ENCODE data around the gene WFDC5.

The WFDC5 gene

GRCh38 chr20:45128099-45128498 lies 13.1 kb upstream of the WFDC5 start:
- TF ChIP-seq CTCF (IDR thresholded peaks at IDR 0.05): no peak
- no peak for TF ChIP-seq ZFX (IDR thresholded peaks at IDR 0.05; ENCODE audit: borderline replicate concordance)
- no peak overlapping the region for H3K27ac ChIP-seq

- TF ChIP-seq ZFX (IDR thresholded peaks at IDR 0.05; ENCODE audit: borderline replicate concordance): no peak
- TF ChIP-seq CTCF (IDR thresholded peaks at IDR 0.05): no peak
- no peak within 1 kb of the TSS for H3K27ac ChIP-seq
Measured at GRCh38 chr20:45124365-45124764, 9.4 kb upstream of the WFDC5 start, which contains the start of gene WFDC12. WFDC12 (minus strand) TSS chr20:45124465; CDS start chr20:45124447, 18 bp downstream.

- TF ChIP-seq CTCF (IDR thresholded peaks at IDR 0.05) (no peak), ZFX (IDR thresholded peaks at IDR 0.05; ENCODE audit: borderline replicate concordance) (no peak)
- H3K27ac ChIP-seq: no peak overlapping the region
Measured at GRCh38 chr20:45121388-45121787, 6.4 kb upstream of the WFDC5 start.

- TF ChIP-seq CTCF (IDR thresholded peaks at IDR 0.05) (no peak), ZFX (IDR thresholded peaks at IDR 0.05; ENCODE audit: borderline replicate concordance) (no peak)
- no peak overlapping the region for H3K27ac ChIP-seq
Measured at GRCh38 chr20:45119556-45120266, 4.7 kb upstream of the WFDC5 start.

GRCh38 chr20:45118028-45118427 lies 3.1 kb upstream of the WFDC5 start:
- no peak overlapping the region for H3K27ac ChIP-seq
- no peak; the same call in 1 of the 2 replicates for TF ChIP-seq CTCF (IDR thresholded peaks at IDR 0.05)
- no peak for TF ChIP-seq ZFX (IDR thresholded peaks at IDR 0.05; ENCODE audit: borderline replicate concordance)

GRCh38 chr20:45117581-45117980 lies 2.6 kb upstream of the WFDC5 start:
- TF ChIP-seq ZFX (IDR thresholded peaks at IDR 0.05; ENCODE audit: borderline replicate concordance) (no peak), CTCF (IDR thresholded peaks at IDR 0.05) (no peak)
- no peak overlapping the region for H3K27ac ChIP-seq

GRCh38 chr20:45115829-45116228 lies 855 bp upstream of the WFDC5 start:
- no peak for TF ChIP-seq CTCF (IDR thresholded peaks at IDR 0.05)
- no peak for TF ChIP-seq ZFX (IDR thresholded peaks at IDR 0.05; ENCODE audit: borderline replicate concordance)
- no peak overlapping the region for H3K27ac ChIP-seq
